Neuronal stem cell (in vitro differentiated cells): ENCODE data around the gene SRCAP.

Source experiments
- DNase-seq: peaks from one replicate; pipeline ENCODE4 v3.0.0-alpha.2; 2013; ENCODE audit warnings: low spot score
- H2AFZ ChIP-seq: one replicate; pipeline ENCODE4 v1.6.1; 2013; ENCODE audit warnings: mild to moderate bottlenecking, low read length, inconsistent platforms
- H2AK5ac ChIP-seq: 2 replicates; pipeline ENCODE4 v1.6.1; 2013; ENCODE audit warnings: low read depth, mild to moderate bottlenecking, inconsistent platforms, low read length, moderate library complexity, mixed read lengths
- H2BK120ac ChIP-seq: 2 replicates; pipeline ENCODE4 v1.6.1; 2013; ENCODE audit warnings: low read depth, mild to moderate bottlenecking, inconsistent platforms, low read length, moderate library complexity, mixed read lengths
- H2BK12ac ChIP-seq: one replicate; pipeline ENCODE4 v1.6.1; 2013; ENCODE audit warnings: low read length, inconsistent platforms
- H2BK15ac ChIP-seq: 2 replicates; pipeline ENCODE4 v1.6.1; 2013; ENCODE audit warnings: mild to moderate bottlenecking, low read length, inconsistent platforms, mixed read lengths
- H2BK5ac ChIP-seq: one replicate; pipeline ENCODE4 v1.6.1; 2013; ENCODE audit warnings: inconsistent platforms, mild to moderate bottlenecking, low read length, moderate library complexity
- H3K14ac ChIP-seq: one replicate; pipeline ENCODE4 v1.6.1; 2013; ENCODE audit warnings: low read length, inconsistent platforms
- H3K18ac ChIP-seq: 2 replicates; pipeline ENCODE4 v1.6.1; 2013; ENCODE audit warnings: low read length, inconsistent platforms
- H3K23ac ChIP-seq: 2 replicates; pipeline ENCODE4 v1.6.1; 2013; ENCODE audit warnings: low read depth, mild to moderate bottlenecking, mixed read lengths, low read length, inconsistent platforms; ENCODE audit not compliant: poor library complexity
- H3K27ac ChIP-seq: replicated peaks from 3 replicates; pipeline ENCODE4 v1.5.1; 2013; ENCODE audit warnings: low read length, inconsistent platforms
- H3K27me3 ChIP-seq, 3 experiments: 2 replicates each; pipeline ENCODE4 v1.6.1; 2013; ENCODE audit warnings: low read length in 3 of 3, mild to moderate bottlenecking in 2 of 3, inconsistent platforms in 1 of 3, low read depth in 1 of 3, mixed read lengths in 1 of 3, moderate library complexity in 1 of 3; ENCODE audit not compliant: control insufficient read depth in 3 of 3, insufficient read depth in 3 of 3
- H3K36me3 ChIP-seq, 2 donors: replicated peaks in 1 of 2; 2 replicates each; pipeline ENCODE4 v1.6.1; 2013; ENCODE audit warnings: low read length in 2 of 2; ENCODE audit not compliant: control insufficient read depth in 2 of 2, insufficient read depth in 2 of 2
- H3K4ac ChIP-seq: 2 replicates; pipeline ENCODE4 v1.6.1; 2013; ENCODE audit warnings: inconsistent platforms, mild to moderate bottlenecking, low read length, moderate library complexity
- H3K4me1 ChIP-seq, 2 donors: 1 replicate in 1 of 2; 2 replicates in 1 of 2; pipeline ENCODE4 v1.6.1; 2013; ENCODE audit warnings: low read length in 2 of 2, low read depth in 1 of 2; ENCODE audit not compliant: control insufficient read depth in 2 of 2, insufficient read depth in 1 of 2
- H3K4me2 ChIP-seq: one replicate; pipeline ENCODE4 v1.6.1; 2013; ENCODE audit warnings: mild to moderate bottlenecking, low read length, inconsistent platforms; ENCODE audit not compliant: insufficient read depth, poor library complexity, severe bottlenecking
- H3K4me3 ChIP-seq, 2 donors: 2 replicates each; pipeline ENCODE4 v1.5.1; 2013; ENCODE audit warnings: low read length in 2 of 2, mild to moderate bottlenecking in 2 of 2, inconsistent platforms in 1 of 2, moderate library complexity in 1 of 2
- H3K79me1 ChIP-seq: one replicate; pipeline ENCODE4 v1.6.1; 2013; ENCODE audit warnings: low read depth, mild to moderate bottlenecking, inconsistent platforms, low read length, moderate library complexity
- H3K9ac ChIP-seq: one replicate; pipeline ENCODE4 v1.6.1; 2013; ENCODE audit warnings: mild to moderate bottlenecking, low read depth, low read length, inconsistent platforms; ENCODE audit not compliant: poor library complexity
- H3K9me3 ChIP-seq, 2 donors: replicated peaks in 1 of 2; 2 replicates each; pipeline versions ENCODE3 to v1.6.1; 2013; ENCODE audit warnings: low read length in 2 of 2, mild to moderate bottlenecking in 2 of 2, inconsistent platforms in 1 of 2, low read depth in 1 of 2, mixed read lengths in 1 of 2, moderate library complexity in 1 of 2; ENCODE audit not compliant: control insufficient read depth in 2 of 2, insufficient read depth in 1 of 2
- H4K8ac ChIP-seq: one replicate; pipeline ENCODE4 v1.6.1; 2013; ENCODE audit warnings: low read depth, mild to moderate bottlenecking, inconsistent platforms, low read length, moderate library complexity
- H4K91ac ChIP-seq: one replicate; pipeline ENCODE4 v1.6.1; 2013; ENCODE audit warnings: low read length, low read depth, mild to moderate bottlenecking, inconsistent platforms; ENCODE audit not compliant: poor library complexity
- WGBS, 2 donors: extraction: QIAGEN DNeasy Blood & Tissue Kit; methylation state at CpG; one replicate each; pipeline ENCODE4 v1.1.7; 2013; ENCODE audit warnings: missing lambda C conversion rate in 2 of 2, mixed read lengths in 1 of 2; ENCODE audit not compliant: insufficient read length in 2 of 2, insufficient replicate concordance in 1 of 2; ENCODE audit errors: extremely low coverage in 2 of 2; 5-methylcytosine and 5-hydroxymethylcytosine counted together

The SRCAP gene

DNA sequence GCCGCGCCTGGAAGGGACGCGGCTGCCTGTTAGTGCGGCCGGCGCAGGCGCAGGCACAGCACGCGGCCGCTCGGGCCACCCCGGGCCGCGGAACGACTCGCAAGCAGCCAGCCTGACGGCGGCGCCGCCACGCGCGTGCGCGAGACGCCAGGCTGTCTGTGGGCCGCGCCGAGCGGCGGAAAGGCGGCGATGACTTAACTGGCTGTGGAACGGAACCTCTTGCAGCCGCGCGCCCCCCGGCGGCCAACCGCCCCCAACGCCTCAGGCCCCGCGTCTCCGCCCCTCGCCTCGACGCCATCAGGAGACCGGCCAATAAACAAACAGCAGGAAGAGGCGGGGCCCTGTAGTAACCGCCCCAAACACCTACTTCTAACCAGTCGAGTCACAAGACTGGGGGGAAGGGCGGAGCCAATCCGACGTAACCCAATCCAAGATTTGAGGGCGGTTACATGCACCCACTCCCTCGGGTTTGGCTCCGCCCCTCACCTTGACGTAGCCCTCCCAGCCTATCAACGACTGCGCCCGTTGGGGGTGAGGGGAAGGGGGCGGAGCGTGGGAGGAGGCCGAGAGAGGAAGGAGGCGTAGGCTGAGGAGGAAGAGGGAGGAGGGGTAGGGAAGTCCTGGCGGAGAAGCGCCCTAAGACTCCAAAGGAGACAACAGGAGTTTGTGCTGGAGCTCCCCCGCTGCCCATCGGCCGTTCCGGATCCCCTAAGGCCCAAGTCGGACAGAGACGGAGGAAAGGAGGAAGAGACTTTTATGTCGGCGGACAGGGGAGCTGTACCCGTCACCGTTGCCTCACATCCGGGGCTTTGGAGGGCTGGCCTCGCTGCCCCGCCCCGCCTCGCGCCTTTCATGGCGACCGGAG is 40.9 kb upstream of the SRCAP start, which contains the start of gene FBRS:
Gene FBRS (plus strand): TSS at position 566 of the 865 bp plus-strand sequence. CDS start 1,088 bp downstream, outside the sequence.
- Histone ChIP-seq H4K91ac (no peak within 1 kb of the TSS), H2BK5ac (peak within 1 kb of the TSS; percentile 88), H4K8ac (no peak within 1 kb of the TSS), H3K4me2 (peak within 1 kb of the TSS; percentile 91), H3K14ac (no peak within 1 kb of the TSS), H3K9ac (peak within 1 kb of the TSS; percentile 88), H2BK15ac (no peak within 1 kb of the TSS), H3K27ac (peak within 1 kb of the TSS; percentile 98), H2BK12ac (no peak within 1 kb of the TSS), H3K9me3 (no peaks in the 10 kb centered on the region), H2BK120ac (no peak within 1 kb of the TSS), H3K4me3 (peak within 1 kb of the TSS; percentile 70 to 91), H3K4ac (no peak within 1 kb of the TSS), H3K4me1 (peaks cover 9 to 23% of the 10 kb centered on the region in 2 donors), H3K23ac (peak within 1 kb of the TSS; percentile 81), H3K79me1 (peaks cover 7% of the 10 kb centered on the region), H3K18ac (peak within 1 kb of the TSS; percentile 100), H3K36me3 (peaks cover 40 to 67% of the 10 kb centered on the region in 2 donors), H2AK5ac (no peak within 1 kb of the TSS), H3K27me3 (no peaks in the 10 kb centered on the region), H2AFZ (peak within 1 kb of the TSS; percentile 89)
- peak; percentile 100 for DNase-seq
- no CpG with 5 or more reads among the region's 86 CpGs for WGBS, 2 donors

DNA sequence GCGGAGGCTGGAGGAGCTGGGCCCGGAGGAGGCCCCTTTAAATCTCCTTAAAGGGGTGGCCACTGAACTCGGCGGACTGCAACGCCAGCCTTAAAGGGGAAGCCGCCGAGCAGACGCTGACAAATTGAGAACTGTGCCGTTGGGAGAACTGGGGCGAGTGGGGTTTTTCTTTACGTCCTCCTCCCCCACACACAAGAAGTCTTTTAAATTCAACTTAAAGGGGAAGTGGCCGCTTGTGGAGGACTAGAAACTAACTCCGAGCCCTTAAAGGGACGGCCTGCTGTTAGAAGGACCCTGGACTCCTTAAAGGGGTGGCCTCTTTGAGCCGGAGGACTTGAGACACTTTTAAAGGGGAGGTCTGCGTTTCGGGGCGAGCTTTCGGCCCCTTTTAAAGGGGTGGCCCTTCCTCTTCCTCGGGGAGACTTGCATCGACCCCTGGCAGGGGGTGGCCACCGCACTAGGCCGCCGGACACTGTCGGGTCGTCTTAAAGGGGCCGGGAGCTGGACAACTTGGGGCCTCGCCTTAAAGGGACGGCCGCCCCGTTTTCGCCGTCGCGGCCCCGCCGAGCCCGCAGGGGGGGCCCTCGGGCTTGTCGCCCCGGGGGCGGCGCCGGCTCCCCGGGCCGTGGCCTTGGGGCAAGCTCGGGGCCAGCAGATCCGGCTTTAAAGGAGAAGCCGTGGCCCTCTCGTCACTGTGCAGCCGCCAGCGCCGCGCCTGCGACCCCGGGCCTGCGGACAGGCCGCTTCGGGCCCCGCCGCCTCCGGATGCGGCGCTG is 40.1 kb upstream of the SRCAP start:
- WGBS, 2 donors: no CpG with 5 or more reads among the region's 64 CpGs
- peak overlapping the region; percentile 91 for H3K4me2 ChIP-seq
- peak overlapping the region; percentile 92 for H3K18ac ChIP-seq
- H4K91ac ChIP-seq: no peak overlapping the region
- no peak overlapping the region for H2BK15ac ChIP-seq
- no peak overlapping the region for H2AK5ac ChIP-seq
- H4K8ac ChIP-seq: no peak overlapping the region
- peak overlapping the region; percentile 88 for H3K9ac ChIP-seq
- peaks cover 9 to 23% of the 10 kb centered on the region in 2 donors for H3K4me1 ChIP-seq
- no peak overlapping the region for H2BK120ac ChIP-seq
- H3K4me3 ChIP-seq: peak overlapping the region; percentile 70 to 91
- peak overlapping the region; percentile 98 for H3K27ac ChIP-seq
- no peak overlapping the region for H3K14ac ChIP-seq
- no peak overlapping the region for H3K4ac ChIP-seq
- no peak overlapping the region for H2BK12ac ChIP-seq
- DNase-seq: peak; percentile 94
- H3K79me1 ChIP-seq: peaks cover 7% of the 10 kb centered on the region
- H2AFZ ChIP-seq: peak overlapping the region; percentile 89
- H3K36me3 ChIP-seq: peaks cover 47 to 67% of the 10 kb centered on the region in 2 donors
- H2BK5ac ChIP-seq: peak overlapping the region; percentile 88
- H3K27me3 ChIP-seq: no peaks in the 10 kb centered on the region
- peak overlapping the region; percentile 81 for H3K23ac ChIP-seq
- no peaks in the 10 kb centered on the region for H3K9me3 ChIP-seq

DNA sequence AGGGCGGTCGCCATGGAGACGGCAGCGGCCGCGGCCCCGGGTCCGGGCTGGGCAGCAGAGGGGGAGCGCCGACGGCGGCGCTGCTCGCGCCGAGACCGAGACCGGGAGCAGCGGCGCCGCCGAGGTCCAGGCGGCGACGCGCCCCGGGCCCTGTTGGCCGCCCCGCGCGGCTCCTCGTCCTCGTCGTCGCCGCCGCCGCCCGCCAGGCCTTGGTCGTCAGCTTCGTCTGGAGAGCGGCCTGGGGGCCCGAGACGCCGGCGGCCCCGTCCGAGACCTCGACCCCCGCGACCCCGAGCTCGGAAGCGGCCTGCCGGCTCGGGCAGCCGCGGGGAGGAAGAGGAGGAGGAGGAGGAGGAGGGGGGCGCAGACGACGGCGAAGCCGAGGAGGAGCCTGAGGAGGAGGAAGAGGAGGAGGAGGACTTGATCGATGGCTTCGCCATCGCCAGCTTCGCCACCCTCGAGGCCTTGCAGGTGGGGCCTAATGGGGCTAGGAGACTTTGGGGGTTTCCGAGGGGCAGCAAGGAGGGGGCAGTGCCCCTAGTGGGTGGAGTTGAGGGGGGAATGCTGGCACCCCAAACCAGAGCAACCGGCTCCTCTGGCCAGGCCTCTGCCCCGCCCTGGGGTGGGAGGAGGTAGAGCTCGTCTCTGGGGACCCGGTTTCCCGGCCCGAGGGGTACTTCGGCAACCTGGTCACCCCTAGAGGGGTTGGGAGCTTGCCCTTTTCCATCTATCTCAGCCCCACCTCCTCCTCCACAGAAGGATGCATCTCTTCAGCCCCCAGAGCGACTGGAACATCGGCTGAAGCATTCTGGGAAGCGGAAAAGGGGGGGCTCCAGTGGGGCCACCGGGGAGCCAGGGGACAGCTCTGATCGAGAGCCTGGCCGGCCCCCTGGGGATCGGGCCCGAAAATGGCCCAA is 39.2 kb upstream of the SRCAP start:
- H3K79me1 ChIP-seq: peaks cover 7% of the 10 kb centered on the region
- H3K18ac ChIP-seq: peak overlapping the region; percentile 92
- peaks cover 45 to 66% of the 10 kb centered on the region in 2 donors for H3K36me3 ChIP-seq
- no peak overlapping the region for H2BK120ac ChIP-seq
- H3K27ac ChIP-seq: peak overlapping the region; percentile 98
- no peak overlapping the region for H4K8ac ChIP-seq
- peak overlapping the region; percentile 91 for H3K4me2 ChIP-seq
- H2BK12ac ChIP-seq: no peak overlapping the region
- no CpG with 5 or more reads among the region's 84 CpGs for WGBS, 2 donors
- H2BK5ac ChIP-seq: peak overlapping the region; percentile 72
- no peaks in the 10 kb centered on the region for H3K9me3 ChIP-seq
- peaks cover 9 to 23% of the 10 kb centered on the region in 2 donors for H3K4me1 ChIP-seq
- H2BK15ac ChIP-seq: no peak overlapping the region
- H3K4me3 ChIP-seq: peak overlapping the region; percentile 70 to 91
- H3K14ac ChIP-seq: peak overlapping the region; percentile 2
- H3K23ac ChIP-seq: peak overlapping the region; percentile 81
- no peaks in the 10 kb centered on the region for H3K27me3 ChIP-seq
- H4K91ac ChIP-seq: no peak overlapping the region
- H3K9ac ChIP-seq: peak overlapping the region; percentile 88
- H3K4ac ChIP-seq: no peak overlapping the region
- peak overlapping the region; percentile 89 for H2AFZ ChIP-seq
- peak overlapping the region; percentile 86 for H2AK5ac ChIP-seq
- no peak for DNase-seq
